ENCODE results near the gene DMXL1. TPM values are rescaled to one million over a fixed set of nuclear protein-coding genes. Genes with fewer than 3 reads are reported as not detected.
"Not testable (repeated sequence)": the region's sequence is repeated elsewhere in the genome, so short reads cannot be mapped to it uniquely, and the experiment has no call there.

The DMXL1 gene
- total and polyA plus RNA-seq, 2 experiments from 2014 or later, result 12.0 to 32.4 TPM

DNA sequence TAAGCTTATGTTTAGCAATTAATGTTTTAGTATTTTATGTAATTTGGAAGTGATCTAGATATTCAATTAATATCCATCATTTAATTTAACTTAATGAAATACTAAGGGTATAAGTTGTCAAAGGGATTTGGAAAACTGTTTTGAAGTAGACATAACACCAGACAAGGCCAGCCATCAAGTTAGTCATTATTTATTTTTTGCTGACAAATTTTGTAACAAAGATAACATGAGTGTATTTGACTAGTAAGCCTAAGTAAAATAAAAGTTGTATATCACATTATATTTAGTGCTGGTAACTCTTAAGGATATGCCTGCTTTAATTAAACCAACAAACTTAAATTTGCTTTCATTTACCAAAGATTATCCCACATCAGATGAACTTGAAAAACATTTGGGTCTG, 159.1 kb downstream of the DMXL1 start:
- in situ Hi-C loops (cut with MboI), result no loop called here
- H3K79me2 ChIP-seq (ENCODE audit: insufficient read depth), result no peaks in the 10 kb centered on the region
- no peaks in the 10 kb centered on the region for H3F3A ChIP-seq (ENCODE audit: insufficient read depth)
- no peak overlapping the region for H2AFZ ChIP-seq
- H3K9me3 ChIP-seq (ENCODE audit: low read depth), result no peaks in the 10 kb centered on the region
- H3K4me1 ChIP-seq (ENCODE audit: insufficient read depth), result no peaks in the 10 kb centered on the region
- no peak for DNase-seq
- H3K4me2 ChIP-seq (ENCODE audit: unreplicated experiment), result no peak overlapping the region
- H3K4me3 ChIP-seq, result no peak overlapping the region
- no peaks in the 10 kb centered on the region for H3K9me2 ChIP-seq (ENCODE audit: insufficient read depth)
- no peak overlapping the region for H3K27ac ChIP-seq
- H4K20me1 ChIP-seq (ENCODE audit: insufficient read depth), result no peaks in the 10 kb centered on the region
- no peak for TF ChIP-seq EZH2 (IDR thresholded peaks at IDR 0.05; ENCODE audit: insufficient read depth, poor library complexity, severe bottlenecking)
- TF ChIP-seq EZH2phosphoT487 (IDR thresholded peaks at IDR 0.05; ENCODE audit: insufficient read depth, low read depth), result no peak
- H3K9ac ChIP-seq, result no peak overlapping the region
- no peaks in the 10 kb centered on the region for H3K27me3 ChIP-seq (replicated peaks; ENCODE audit: insufficient read depth)
- H3K36me3 ChIP-seq (ENCODE audit: low read depth), result no peaks in the 10 kb centered on the region; the same call in 1 of the 2 replicates

DNA sequence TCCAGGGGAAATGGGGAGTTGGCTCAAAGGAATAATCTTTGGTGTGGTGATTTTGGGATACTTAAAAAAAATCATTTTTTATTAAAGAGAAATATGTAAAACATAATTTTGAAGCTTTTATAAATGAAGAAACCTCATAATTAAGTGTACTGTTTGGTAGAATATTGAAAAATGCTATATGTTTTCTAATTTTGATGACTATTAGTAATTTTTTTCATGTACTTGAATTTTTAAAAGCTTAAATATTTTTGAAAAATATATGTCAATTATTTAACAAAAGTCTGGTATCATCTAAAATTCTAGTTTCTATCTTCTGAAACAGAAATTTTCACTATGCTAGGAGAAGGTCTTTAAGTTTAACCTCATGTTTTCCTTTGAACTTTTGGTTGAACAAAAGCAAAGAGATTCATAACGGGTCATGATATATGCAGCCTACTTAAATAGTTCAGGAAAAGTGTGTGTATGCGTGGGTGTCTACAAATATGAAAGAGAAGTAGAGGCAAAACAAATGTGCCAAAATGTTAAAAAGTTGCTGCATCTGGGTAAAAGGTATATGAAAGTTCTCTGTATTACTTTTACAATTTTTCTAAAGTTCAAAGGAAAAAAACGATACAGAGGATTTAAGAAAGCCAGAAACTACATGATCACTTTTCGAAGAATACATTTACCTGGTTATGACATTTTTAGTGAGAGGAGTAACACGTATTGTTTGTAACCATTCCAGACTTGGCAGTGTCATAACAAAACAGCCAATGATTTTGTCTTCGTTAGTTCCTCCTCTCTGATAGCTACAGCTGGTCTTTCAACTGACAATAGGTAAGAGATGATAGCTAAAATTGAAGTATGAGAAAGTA, 167.6 kb downstream of the DMXL1 start:
- Histone ChIP-seq H3K36me3 (ENCODE audit: low read depth) (peaks cover 3% of the 10 kb centered on the region; the same call in 1 of the 2 replicates), H3K27me3 (replicated peaks; ENCODE audit: insufficient read depth) (no peaks in the 10 kb centered on the region), H4K20me1 (ENCODE audit: insufficient read depth) (no peaks in the 10 kb centered on the region), H3K9me3 (ENCODE audit: low read depth) (no peaks in the 10 kb centered on the region), H3K4me1 (ENCODE audit: insufficient read depth) (no peaks in the 10 kb centered on the region), H3K4me2 (ENCODE audit: unreplicated experiment) (no peak overlapping the region), H3K4me3 (no peak overlapping the region), H3K27ac (no peak overlapping the region), H3K9me2 (ENCODE audit: insufficient read depth) (no peaks in the 10 kb centered on the region), H2AFZ (no peak overlapping the region), H3K9ac (no peak overlapping the region), H3F3A (ENCODE audit: insufficient read depth) (no peaks in the 10 kb centered on the region), H3K79me2 (ENCODE audit: insufficient read depth) (no peaks in the 10 kb centered on the region)
- 94 to 97% methylated on average over 6 of the region's 6 CpGs for WGBS, 2 experiments (ENCODE audit: low coverage in 1 of 2, low lambda C conversion rate in 2 of 2, missing lambda C conversion rate in 2 of 2)
- in situ Hi-C loops (cut with MboI), result no loop called here
- TF ChIP-seq EZH2phosphoT487 (IDR thresholded peaks at IDR 0.05; ENCODE audit: insufficient read depth, low read depth) (no peak), EZH2 (IDR thresholded peaks at IDR 0.05; ENCODE audit: insufficient read depth, poor library complexity, severe bottlenecking) (no peak)
- DNase-seq, result no peak

DNA sequence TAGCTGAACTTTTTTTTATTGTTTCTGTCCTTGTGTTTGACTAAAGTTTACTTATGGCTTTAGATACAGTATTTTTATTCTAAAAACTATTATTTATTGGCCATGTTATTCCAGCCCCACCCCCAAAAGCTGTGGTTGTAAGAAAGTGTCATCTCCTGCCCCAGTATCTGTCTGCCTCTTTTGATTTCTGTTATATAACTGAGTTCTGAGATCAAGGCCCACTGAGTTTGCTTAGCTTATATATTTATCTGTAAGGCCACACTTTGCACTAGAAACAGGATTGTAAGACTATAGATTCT, 168.2 kb downstream of the DMXL1 start:
- Histone ChIP-seq H3K27ac (no peak overlapping the region), H3K4me2 (ENCODE audit: unreplicated experiment) (no peak overlapping the region), H3K4me3 (no peak overlapping the region), H3K4me1 (ENCODE audit: insufficient read depth) (no peaks in the 10 kb centered on the region), H3K9me3 (ENCODE audit: low read depth) (no peaks in the 10 kb centered on the region), H3K27me3 (replicated peaks; ENCODE audit: insufficient read depth) (no peaks in the 10 kb centered on the region), H2AFZ (no peak overlapping the region), H3F3A (ENCODE audit: insufficient read depth) (no peaks in the 10 kb centered on the region), H3K9me2 (ENCODE audit: insufficient read depth) (no peaks in the 10 kb centered on the region), H4K20me1 (ENCODE audit: insufficient read depth) (no peaks in the 10 kb centered on the region), H3K9ac (no peak overlapping the region), H3K79me2 (ENCODE audit: insufficient read depth) (no peaks in the 10 kb centered on the region), H3K36me3 (ENCODE audit: low read depth) (peaks cover 3% of the 10 kb centered on the region; the same call in 1 of the 2 replicates)
- TF ChIP-seq EZH2phosphoT487 (IDR thresholded peaks at IDR 0.05; ENCODE audit: insufficient read depth, low read depth) (no peak), EZH2 (IDR thresholded peaks at IDR 0.05; ENCODE audit: insufficient read depth, poor library complexity, severe bottlenecking) (no peak)
- DNase-seq, result no peak
- in situ Hi-C loops (cut with MboI), result no loop called here

DNA sequence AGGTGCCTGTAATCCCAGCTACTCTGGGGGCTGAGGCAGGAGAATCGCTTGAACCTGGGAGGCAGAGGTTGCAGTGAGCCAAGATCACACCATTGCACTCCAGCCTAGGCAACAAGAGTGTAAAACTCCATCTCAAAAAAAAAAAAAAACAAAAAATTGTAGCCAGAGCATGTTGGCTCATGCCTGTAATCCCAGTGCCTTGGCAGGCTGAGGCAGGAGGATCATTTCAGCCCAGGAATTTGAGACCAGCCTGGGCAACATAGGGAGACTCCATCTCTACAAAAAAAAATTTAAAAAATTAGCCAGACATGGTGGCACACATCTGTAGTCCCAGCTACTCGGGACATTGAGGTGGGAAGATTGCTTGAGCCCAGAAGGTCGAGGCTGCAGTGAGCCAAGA, 168.9 kb downstream of the DMXL1 start:
- H3K27ac ChIP-seq; H3K9ac ChIP-seq; H2AFZ ChIP-seq; H3K9me2 ChIP-seq (ENCODE audit: insufficient read depth); H3K4me1 ChIP-seq (ENCODE audit: insufficient read depth); H3F3A ChIP-seq (ENCODE audit: insufficient read depth); H3K79me2 ChIP-seq (ENCODE audit: insufficient read depth); in situ Hi-C loops (cut with MboI); DNase-seq; H3K9me3 ChIP-seq (ENCODE audit: low read depth); H3K4me3 ChIP-seq; H3K27me3 ChIP-seq (replicated peaks; ENCODE audit: insufficient read depth); H3K36me3 ChIP-seq (ENCODE audit: low read depth); H4K20me1 ChIP-seq (ENCODE audit: insufficient read depth); H3K4me2 ChIP-seq (ENCODE audit: unreplicated experiment): not testable (repeated sequence)
- WGBS, 2 experiments (ENCODE audit: low coverage in 1 of 2, low lambda C conversion rate in 2 of 2, missing lambda C conversion rate in 2 of 2), result 76 to 80% methylated on average over 3 of the region's 3 CpGs

DNA sequence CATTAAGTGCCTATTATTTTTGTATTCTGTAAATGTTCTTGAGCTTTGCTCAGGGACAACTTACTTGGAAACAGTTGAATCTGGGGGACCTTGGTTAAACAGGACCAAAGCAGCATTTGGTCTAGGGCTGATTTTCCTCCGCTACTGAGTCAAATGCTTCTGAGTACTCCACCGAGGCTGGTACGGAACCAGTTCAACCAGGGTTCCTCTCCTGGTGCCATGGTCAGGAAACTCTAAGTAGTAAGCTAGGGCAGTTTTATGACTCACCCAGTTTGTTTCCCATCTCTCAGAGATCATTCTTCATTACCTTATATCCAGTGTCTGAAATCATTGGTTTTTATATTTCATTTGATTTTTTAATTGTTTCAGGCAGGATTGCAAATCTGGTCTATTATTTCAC, 173.0 kb downstream of the DMXL1 start:
- in situ Hi-C loops (cut with MboI), result no loop called here
- no peaks in the 10 kb centered on the region for H3K9me3 ChIP-seq (ENCODE audit: low read depth)
- no peak overlapping the region for H2AFZ ChIP-seq
- no peaks in the 10 kb centered on the region for H3K79me2 ChIP-seq (ENCODE audit: insufficient read depth)
- no peaks in the 10 kb centered on the region for H3K4me1 ChIP-seq (ENCODE audit: insufficient read depth)
- H3K4me2 ChIP-seq (ENCODE audit: unreplicated experiment), result no peak overlapping the region
- no peak overlapping the region for H3K9ac ChIP-seq
- no peaks in the 10 kb centered on the region for H3K9me2 ChIP-seq (ENCODE audit: insufficient read depth)
- TF ChIP-seq EZH2 (IDR thresholded peaks at IDR 0.05; ENCODE audit: insufficient read depth, poor library complexity, severe bottlenecking), result no peak
- TF ChIP-seq EZH2phosphoT487 (IDR thresholded peaks at IDR 0.05; ENCODE audit: insufficient read depth, low read depth), result no peak
- WGBS, 2 experiments (ENCODE audit: low coverage in 1 of 2, low lambda C conversion rate in 2 of 2, missing lambda C conversion rate in 2 of 2), result 87 to 92% methylated on average over 3 of the region's 3 CpGs
- no peak for DNase-seq
- H3K27me3 ChIP-seq (replicated peaks; ENCODE audit: insufficient read depth), result no peaks in the 10 kb centered on the region
- no peak overlapping the region for H3K4me3 ChIP-seq
- H3K27ac ChIP-seq, result no peak overlapping the region
- no peaks in the 10 kb centered on the region for H3F3A ChIP-seq (ENCODE audit: insufficient read depth)
- no peaks in the 10 kb centered on the region for H4K20me1 ChIP-seq (ENCODE audit: insufficient read depth)
- H3K36me3 ChIP-seq (ENCODE audit: low read depth), result no peaks in the 10 kb centered on the region

Measured in GM23248 (cell line).